ENCODE results near the gene TPI1.

TPI1 gene

GRCh38 chr12:6832125-6832524, 35.2 kb upstream of the TPI1 start:
- peaks cover 0 to 44% (median 22%) of the 10 kb centered on the region in 11 experiments; a peak in 16 of 22 replicates for H4K20me1 ChIP-seq
- H3K9ac ChIP-seq = no peak overlapping the region
- peaks cover 61 to 85% (median 80%) of the 10 kb centered on the region in 11 experiments for H3K27me3 ChIP-seq
- H3K4me2 ChIP-seq = no peak overlapping the region
- no peaks in the 10 kb centered on the region for H3K36me3 ChIP-seq
- TF ChIP-seq Cebpa-rat (IDR thresholded peaks at IDR 0.05) = no peak
- H3K27ac ChIP-seq = no peak overlapping the region
- H3K4me1 ChIP-seq = peaks cover 17 to 28% (median 21%) of the 10 kb centered on the region in 10 experiments
- H3K4me3 ChIP-seq = no peak overlapping the region
- no peaks in the 10 kb centered on the region for H3K9me3 ChIP-seq (replicated peaks in 1 of 11)

DNA sequence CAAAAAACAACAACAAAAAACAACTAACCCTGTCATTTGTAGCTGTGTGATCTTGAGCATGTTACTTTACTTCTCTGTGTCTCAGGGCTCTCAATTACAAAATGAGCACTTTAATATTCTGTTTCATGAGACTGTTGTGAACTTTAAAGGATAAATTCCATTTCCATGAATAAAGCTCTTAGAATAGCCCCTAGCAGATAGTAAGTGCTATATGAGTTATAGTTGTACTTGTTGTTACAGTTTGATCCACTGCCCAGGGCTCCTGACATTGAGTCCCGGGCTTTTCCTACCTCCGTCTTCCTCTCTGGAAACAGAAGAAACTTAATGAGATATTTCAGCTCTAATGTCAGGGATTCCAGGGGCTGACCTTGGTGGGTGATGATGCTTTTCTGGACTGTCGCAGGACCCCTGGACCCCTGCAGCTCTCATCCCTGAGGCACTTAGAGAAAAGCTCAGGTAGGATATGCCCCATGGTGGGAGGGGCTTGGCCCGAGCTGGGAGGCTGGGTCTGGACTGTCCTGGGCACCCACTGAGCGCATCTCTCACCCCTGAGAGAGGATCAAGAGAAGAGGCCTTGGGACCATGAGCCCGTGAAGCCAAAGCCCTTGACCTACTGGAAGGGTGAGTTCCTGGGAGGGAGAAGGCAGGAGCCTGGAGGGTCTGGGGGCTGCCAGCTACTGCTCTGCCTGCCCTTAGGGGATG, 34.0 kb upstream of the TPI1 start:
- Histone ChIP-seq H3K4me2 (no peak overlapping the region), H4K20me1 (peaks cover 0 to 39% (median 22%) of the 10 kb centered on the region in 11 experiments; a peak in 16 of 22 replicates), H3K4me1 (peaks cover 12 to 18% (median 14%) of the 10 kb centered on the region in 10 experiments), H3K36me3 (no peaks in the 10 kb centered on the region), H3K9ac (no peak overlapping the region), H3K27ac (no peak overlapping the region), H3K27me3 (peaks cover 50 to 77% (median 68%) of the 10 kb centered on the region in 11 experiments), H3K4me3 (no peak overlapping the region), H3K9me3 (replicated peaks in 1 of 11) (no peaks in the 10 kb centered on the region)
- TF ChIP-seq Cebpa-rat (IDR thresholded peaks at IDR 0.05) = no peak

DNA sequence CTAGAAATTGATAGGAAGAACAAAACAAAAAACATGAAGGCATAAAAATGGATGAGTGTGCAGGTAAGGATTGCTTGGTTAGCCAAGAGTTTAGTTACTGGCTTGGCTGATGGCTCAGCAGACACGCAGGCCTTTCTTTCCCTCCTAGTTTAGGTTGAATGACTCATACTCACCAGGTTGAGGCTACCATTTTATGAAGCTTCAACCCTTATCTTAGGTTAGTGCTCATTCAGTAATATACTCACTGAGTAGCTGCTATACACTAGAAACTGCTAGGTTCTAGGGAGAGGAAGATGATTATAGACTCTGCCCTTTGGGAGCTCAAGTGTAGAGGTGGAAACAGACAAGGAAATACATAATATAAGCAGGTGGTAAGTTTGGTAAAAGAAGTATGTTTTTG, 33.1 kb upstream of the TPI1 start:
- TF ChIP-seq Cebpa-rat (IDR thresholded peaks at IDR 0.05) = no peak
- Histone ChIP-seq H4K20me1 (peaks cover 0 to 31% (median 13%) of the 10 kb centered on the region in 11 experiments; a peak in 13 of 22 replicates), H3K4me3 (no peak overlapping the region), H3K27me3 (peaks cover 41 to 77% (median 59%) of the 10 kb centered on the region in 11 experiments), H3K4me1 (peaks cover 3 to 11% (median 5%) of the 10 kb centered on the region in 10 experiments), H3K4me2 (no peak overlapping the region), H3K36me3 (no peaks in the 10 kb centered on the region), H3K9me3 (replicated peaks in 1 of 11) (no peaks in the 10 kb centered on the region), H3K27ac (no peak overlapping the region), H3K9ac (no peak overlapping the region)

DNA sequence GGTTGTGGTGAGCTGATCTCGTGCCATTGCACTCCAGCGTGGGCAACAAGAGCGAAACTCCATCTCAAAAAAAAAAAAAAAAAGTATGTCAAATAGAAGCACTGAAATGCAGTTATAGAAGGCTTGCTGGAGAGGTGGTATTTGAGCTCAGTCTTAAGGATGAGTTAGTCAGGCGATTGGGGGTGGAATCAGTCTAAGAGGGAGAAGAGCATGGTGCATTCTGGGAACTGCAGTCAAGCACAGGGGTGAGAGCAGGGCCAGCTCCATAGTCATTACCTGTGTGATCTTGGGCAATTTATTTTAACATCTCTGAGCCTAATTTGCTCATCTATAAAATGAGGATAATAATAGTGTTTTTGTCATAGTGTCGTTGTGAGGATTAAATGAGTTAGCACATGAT, 32.5 kb upstream of the TPI1 start:
- Histone ChIP-seq H3K4me2 (no peak overlapping the region), H3K4me1 (peaks cover 0 to 12% (median 5%) of the 10 kb centered on the region in 10 experiments; a peak in 8 of 20 replicates), H3K9me3 (replicated peaks in 1 of 11) (no peaks in the 10 kb centered on the region), H3K27ac (no peak overlapping the region), H4K20me1 (peaks cover 0 to 24% (median 7%) of the 10 kb centered on the region in 11 experiments; a peak in 12 of 22 replicates), H3K9ac (no peak overlapping the region), H3K27me3 (peaks cover 35 to 74% (median 53%) of the 10 kb centered on the region in 11 experiments), H3K36me3 (no peaks in the 10 kb centered on the region), H3K4me3 (no peak overlapping the region)
- TF ChIP-seq Cebpa-rat (IDR thresholded peaks at IDR 0.05) = no peak

- Histone ChIP-seq H3K27ac (no peak overlapping the region), H3K9ac (no peak overlapping the region), H4K20me1 (peaks cover 0 to 5% (median 0%) of the 10 kb centered on the region in 11 experiments; a peak in 4 of 22 replicates), H3K4me3 (no peak overlapping the region), H3K4me1 (peaks cover 0 to 16% (median 9%) of the 10 kb centered on the region in 10 experiments; a peak in 8 of 20 replicates), H3K27me3 (peaks cover 15 to 55% (median 33%) of the 10 kb centered on the region in 11 experiments), H3K9me3 (replicated peaks in 1 of 11) (no peaks in the 10 kb centered on the region), H3K4me2 (no peak overlapping the region), H3K36me3 (no peaks in the 10 kb centered on the region)
- no peak for TF ChIP-seq Cebpa-rat (IDR thresholded peaks at IDR 0.05)
These were observed 30.5 kb upstream of the TPI1 start for GRCh38 chr12:6836851-6837250.

DNA sequence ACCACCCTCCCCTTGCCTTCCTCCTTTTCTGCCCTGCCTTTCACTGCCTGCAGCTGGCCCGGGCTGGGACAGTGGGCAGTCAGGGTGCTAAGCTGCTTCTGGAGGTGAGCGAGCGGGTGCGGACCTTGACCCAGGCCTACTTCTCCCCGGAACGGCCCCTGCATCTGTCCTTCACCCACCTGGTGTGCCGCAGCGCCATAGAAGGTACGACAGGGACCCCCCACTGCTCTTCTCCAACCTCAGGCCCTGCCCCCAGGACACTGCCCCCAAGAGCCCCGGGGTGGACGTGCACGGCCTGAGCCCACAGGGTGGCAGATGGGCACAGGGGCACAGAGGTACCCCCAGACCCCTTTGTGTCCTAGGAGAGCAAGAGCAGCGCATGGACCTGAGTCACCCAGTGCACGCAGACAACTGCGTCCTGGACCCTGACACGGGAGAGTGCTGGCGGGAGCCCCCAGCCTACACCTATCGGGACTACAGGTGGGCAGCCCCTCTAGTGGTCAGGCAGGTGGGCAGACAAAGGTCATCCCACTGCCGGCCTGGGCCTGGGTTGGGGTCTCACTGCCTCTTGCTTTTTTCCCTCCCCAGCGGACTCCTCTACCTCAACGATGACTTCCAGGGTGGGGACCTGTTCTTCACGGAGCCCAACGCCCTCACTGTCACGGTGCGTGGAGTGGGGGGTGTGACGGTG, 29.8 kb upstream of the TPI1 start:
- H3K27me3 ChIP-seq = peaks cover 9 to 48% (median 27%) of the 10 kb centered on the region in 11 experiments
- peaks cover 0 to 16% (median 9%) of the 10 kb centered on the region in 10 experiments; a peak in 8 of 20 replicates for H3K4me1 ChIP-seq
- H3K4me3 ChIP-seq = no peak overlapping the region
- H3K36me3 ChIP-seq = no peaks in the 10 kb centered on the region
- no peaks in the 10 kb centered on the region; a peak in 1 of 22 replicates for H4K20me1 ChIP-seq
- no peak overlapping the region for H3K4me2 ChIP-seq
- no peak overlapping the region for H3K9ac ChIP-seq
- no peaks in the 10 kb centered on the region for H3K9me3 ChIP-seq (replicated peaks in 1 of 11)
- H3K27ac ChIP-seq = no peak overlapping the region
- TF ChIP-seq Cebpa-rat (IDR thresholded peaks at IDR 0.05) = no peak

- Histone ChIP-seq H4K20me1 (no peaks in the 10 kb centered on the region; a peak in 1 of 22 replicates), H3K4me2 (no peak overlapping the region), H3K36me3 (no peaks in the 10 kb centered on the region), H3K27me3 (peaks cover under 1 to 35% (median 13%) of the 10 kb centered on the region in 11 experiments; a peak in 19 of 22 replicates), H3K27ac (no peak overlapping the region), H3K4me3 (no peak overlapping the region), H3K4me1 (peaks cover 0 to 22% (median 9%) of the 10 kb centered on the region in 10 experiments; a peak in 8 of 20 replicates), H3K9ac (no peak overlapping the region), H3K9me3 (replicated peaks in 1 of 11) (no peaks in the 10 kb centered on the region)
- no peak for TF ChIP-seq Cebpa-rat (IDR thresholded peaks at IDR 0.05)
These were observed 28.5 kb upstream of the TPI1 start for GRCh38 chr12:6838854-6839253.

DNA sequence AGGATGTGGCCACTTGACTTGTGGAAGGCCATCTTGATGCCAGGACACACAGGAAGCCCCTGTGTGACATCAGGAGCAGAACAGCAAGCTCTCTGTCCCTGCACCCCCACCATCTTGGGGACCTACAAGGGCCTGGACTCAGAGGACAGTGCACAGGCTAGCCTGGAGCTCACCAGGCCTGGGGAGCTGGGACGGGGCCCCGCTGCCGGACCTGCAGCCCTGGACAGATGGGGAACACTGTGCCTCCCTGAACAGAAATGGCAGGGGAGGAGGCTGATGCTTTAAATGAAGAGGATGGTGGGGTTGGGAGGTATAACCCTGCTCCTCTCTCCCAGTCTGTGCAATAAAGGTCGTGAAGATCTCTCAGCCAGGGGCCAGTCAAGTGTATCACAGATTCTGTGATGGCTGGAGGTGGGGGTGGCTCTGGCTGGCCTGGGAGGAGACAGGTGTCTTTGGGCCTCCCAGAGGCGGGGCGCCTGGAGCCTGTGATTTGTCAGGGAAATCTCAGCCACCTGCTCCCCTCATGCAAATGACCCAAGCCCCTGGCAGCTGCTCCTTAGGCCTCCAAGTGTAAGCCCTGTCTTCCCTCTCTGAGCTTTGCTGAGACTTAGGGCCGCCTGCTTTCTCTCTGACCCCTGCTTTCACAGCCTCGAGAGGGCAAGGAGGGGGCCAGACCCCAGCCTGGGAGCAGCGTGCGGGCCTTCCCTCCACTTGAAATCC, 27.7 kb upstream of the TPI1 start:
- H3K36me3 ChIP-seq = no peaks in the 10 kb centered on the region
- peaks cover 0 to 27% (median 5%) of the 10 kb centered on the region in 11 experiments; a peak in 11 of 22 replicates for H3K27me3 ChIP-seq
- H3K4me3 ChIP-seq = no peak overlapping the region
- H3K27ac ChIP-seq = no peak overlapping the region
- H3K9ac ChIP-seq = peak overlapping the region in 2 of 11 experiments; percentile 7 to 14; a peak in 1 of 22 replicates
- H3K4me1 ChIP-seq = peaks cover 0 to 22% (median 9%) of the 10 kb centered on the region in 10 experiments; a peak in 8 of 20 replicates
- H3K4me2 ChIP-seq = peak overlapping the region in 8 of 11 experiments; percentile 9 to 55 (median 47); a peak in 12 of 22 replicates
- H3K9me3 ChIP-seq (replicated peaks in 1 of 11) = no peaks in the 10 kb centered on the region
- no peaks in the 10 kb centered on the region; a peak in 1 of 22 replicates for H4K20me1 ChIP-seq
- TF ChIP-seq Cebpa-rat (IDR thresholded peaks at IDR 0.05) = no peak
